NK-92 (cell line): Measurements from ENCODE around the gene NOTO.
"Not testable (repeated sequence)": the region's sequence is repeated elsewhere in the genome, so short reads cannot be mapped to it uniquely, and the experiment has no call there.

Experiments used
- DNase-seq: peaks from one replicate; lab custom pipeline; 2025; ENCODE audit not compliant: unreplicated experiment; lab: John Stamatoyannopoulos, UW

The NOTO gene

DNA sequence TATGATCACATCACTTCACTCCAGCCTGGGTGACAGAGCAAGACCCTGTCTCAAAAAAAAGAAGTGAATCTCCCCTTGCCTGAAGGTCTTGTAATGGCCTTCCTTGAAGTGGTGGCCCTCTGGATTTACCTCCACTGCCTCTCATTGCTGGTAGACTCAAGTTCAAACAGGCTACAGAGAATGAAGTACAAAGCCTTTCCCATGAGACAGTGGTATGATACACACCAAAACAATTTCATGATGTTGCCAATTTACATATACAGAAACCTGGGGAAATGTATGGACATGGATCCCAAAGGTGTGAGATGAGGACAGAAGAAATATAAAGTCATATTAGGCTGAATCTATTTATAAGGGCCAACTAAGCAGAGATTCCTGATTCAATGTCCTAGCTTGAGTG is 4.8 kb upstream of the NOTO start:
- DNase-seq: no peak

DNA sequence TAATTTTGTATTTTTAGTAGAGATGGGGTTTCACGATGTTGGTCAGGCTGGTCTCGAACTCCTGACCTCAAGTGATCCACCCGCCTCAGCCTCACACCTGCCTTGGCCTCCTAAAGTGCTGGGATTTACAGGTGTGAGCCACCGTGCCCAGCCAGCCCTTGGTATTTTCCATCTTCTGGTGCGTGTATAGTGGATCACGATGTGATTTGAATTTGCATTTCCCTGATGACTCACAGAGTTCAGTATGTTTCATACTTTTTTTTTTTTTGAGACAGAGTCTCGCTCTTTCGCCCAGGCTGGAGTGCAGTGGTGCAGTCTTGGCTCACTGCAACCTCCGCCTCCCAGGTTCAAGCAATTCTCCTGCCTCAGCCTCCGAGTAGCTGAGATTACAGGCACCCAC is 2.1 kb upstream of the NOTO start:
- not testable (repeated sequence) for DNase-seq

DNA sequence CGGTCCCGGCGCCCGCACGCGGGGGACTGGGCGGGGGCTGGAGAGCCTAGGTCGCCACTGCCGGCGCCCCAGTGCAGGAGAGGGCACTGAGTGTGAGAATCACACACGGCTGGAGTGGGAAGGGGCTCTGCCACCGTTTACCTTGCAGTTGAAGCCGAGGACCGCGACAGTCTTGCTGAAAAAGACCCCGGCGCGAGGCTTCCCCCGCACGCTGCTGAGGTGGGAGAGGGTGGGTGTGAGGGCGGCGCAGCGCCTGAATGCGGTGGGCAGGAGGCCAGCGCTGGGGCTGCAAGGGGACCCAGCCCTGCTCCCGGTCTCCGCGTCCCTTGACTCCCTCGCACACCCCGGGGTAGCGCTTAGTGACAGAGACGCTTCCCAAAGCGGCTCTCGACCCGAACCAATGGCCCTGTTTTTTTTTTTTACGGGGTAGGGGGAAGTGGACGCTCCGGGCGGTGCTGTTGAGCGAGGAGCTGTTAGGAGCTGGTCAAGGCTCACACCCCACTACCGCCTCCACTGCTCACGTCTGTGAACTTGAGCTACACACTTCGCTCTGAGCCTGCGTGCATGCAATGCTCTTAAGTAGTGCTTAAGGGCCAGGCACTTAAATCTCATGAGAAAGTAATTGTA is 794 bp downstream of the NOTO start:
- DNase-seq: no peak

DNA sequence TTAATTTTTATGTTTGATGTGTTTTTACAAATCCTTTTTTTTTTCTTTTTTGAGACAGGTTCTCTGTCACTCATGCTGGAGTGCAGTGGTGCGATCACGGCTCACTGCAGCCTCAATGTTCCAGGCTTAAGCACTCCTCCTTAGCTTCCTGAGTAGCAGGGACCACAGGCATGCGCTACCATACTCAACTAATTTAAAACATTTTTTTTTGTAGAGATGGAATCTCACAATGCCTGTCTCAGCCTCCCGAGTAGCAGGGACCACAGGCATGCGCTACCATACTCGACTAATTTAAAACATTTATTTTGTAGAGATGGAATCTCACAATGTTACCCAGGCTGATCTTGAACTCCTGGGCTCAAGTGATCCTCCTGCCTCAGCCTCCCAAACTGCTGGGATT is 3.2 kb downstream of the NOTO start:
- no peak for DNase-seq

DNA sequence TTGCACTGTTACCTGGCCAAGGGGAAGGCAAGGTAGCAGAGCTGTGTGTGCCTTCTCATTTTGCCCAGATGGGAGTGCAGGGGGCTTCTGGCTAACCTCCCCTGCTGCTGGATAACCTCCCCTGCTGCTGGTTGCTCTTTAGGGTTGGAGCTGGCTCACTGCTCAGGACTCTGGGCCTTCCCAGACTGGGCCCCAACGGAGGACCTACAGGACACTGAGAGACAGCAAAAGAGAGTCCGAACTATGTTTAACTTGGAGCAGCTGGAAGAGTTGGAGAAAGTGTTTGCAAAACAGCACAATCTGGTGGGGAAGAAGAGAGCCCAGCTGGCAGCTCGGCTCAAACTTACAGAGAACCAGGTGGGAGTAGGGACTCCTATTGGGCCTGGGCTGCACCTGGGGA is 5.9 kb downstream of the NOTO start:
- no peak for DNase-seq

DNA sequence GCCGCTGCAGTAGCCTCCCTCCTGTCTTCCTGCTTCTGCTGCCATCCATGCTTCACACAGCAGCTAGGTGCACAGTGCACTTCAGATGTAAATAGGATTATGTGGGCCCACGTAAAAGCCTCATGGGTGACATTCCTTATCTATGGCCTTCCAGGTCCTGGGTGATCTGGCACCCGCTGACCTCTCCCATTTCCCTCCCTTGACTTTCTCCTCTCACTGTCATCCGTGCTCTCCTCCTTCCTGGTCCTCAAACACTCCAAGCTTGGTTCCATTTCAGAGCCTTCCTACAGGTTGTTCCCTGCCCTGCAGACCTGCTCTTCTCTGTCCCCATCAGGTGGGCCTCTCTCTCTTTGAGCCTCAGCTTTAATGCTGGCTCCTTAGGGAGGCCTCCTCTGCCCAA is 7.6 kb downstream of the NOTO start:
- DNase-seq: no peak

DNA sequence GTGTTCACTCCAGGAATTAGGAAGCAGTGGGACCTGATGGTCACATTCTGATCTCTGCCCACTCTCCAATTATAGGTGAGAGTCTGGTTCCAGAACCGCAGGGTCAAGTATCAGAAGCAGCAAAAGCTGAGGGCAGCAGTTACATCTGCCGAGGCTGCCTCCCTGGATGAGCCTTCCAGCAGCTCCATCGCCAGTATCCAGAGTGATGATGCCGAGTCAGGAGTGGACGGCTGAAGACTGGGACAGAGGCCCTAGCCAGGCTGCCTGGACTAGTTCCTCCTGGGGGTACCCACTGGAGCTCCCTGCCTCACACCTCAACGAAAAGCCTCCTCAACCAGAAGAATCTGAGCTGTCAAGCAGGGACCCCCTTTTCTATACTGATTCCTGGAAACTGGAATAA is 8.3 kb downstream of the NOTO start:
- DNase-seq: no peak

DNA sequence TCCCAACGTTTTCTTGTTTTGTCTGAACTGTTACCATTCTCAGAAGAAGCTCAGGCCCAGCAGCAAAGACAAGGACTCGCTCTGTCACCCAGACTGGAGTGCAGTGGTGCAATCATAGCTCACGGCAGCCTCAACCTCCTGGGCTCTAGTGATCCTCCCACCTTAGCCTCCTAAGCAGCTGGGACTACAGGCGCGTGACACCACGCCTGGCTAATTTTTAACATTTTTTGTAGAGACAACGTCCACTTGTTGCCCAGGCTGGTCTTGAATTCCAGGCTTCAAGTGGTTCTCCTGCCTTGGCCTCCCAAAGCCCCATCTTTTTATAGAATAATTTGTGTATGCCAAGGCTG is 9.7 kb downstream of the NOTO start:
- no peak for DNase-seq

DNA sequence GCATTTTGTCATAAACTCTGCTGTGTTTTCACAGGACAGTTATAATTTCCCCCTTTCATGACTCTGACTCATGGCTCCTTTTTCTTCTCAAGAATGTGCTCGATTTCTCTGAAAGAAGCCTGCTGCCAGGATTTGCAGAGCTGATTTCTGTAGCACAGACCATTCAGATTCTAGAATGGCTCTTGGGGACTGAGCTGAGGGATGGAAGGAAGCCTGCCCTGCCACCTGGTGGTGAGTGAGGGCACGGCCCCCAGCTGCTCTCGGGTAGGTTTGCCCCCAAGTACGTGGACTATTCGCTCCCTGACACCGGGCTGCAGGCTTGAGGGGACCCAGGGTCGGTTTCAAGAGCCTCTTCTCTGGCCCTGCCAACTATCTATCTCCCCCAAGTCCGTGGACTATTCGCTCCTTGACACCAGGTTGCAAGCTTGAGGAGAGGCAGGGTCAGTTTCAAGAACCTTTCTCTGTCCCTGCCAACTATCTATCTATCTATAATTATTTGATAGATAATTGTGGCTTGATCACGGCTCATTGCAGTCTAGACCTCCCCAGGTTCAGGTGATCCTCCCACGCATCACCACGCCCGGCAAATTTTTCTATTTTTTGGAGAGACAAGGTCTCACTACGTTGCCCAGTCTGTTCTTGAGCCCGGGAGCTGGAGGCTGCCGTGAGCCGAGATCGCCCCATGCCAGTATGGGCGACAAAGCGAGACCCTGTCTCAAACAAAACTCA is 10.2 kb downstream of the NOTO start:
- peak; percentile 8 for DNase-seq

DNA sequence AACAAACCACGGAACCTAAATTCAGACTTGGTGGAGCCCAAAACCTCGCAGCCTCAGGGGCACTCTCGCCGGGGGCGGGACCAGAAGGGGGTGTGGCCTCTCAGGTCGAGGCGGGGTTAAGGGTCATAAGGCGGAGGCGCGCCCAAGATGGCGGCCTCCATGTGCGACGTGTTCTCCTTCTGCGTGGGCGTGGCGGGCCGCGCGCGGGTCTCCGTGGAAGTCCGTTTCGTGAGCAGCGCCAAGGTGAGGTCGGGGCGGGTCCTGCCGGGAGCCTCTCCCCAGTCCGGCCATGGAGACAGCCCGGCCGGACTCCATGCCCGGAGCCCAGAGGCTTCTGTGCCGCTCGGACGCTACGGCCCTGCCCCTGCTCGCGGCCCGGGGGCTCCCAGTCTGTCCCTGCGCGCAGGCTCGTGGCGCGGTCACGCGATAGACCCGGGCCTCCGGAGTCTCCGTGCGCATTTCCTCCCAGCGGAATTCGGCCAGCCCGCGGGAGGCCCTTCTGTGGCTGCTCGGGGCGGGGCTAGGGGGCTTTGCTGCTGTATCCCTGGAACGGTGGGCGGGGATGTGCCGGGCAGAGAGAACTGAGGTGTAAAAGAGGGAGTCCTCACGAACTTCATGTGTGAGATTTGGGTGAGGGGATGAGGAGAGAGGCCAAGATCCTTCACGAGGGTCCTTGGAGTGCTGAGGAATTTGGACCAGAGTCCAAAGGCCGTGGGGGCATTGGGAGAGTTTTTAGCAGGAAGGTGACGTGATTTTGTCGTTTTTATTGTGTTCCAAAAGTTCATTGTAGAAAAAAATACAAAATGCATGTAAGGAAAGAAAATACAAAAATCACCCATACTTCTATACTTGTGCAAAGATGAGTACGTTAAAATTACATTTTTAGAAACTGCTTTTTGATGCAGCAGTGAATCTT is 12.0 kb downstream of the NOTO start, which contains the start of gene SMYD5:
Gene SMYD5, plus strand, starts transcription at position 126 of the 916 bp plus-strand sequence. Its CDS starts 22 bp downstream, at position 148.
- DNase-seq: peak; percentile 20

DNA sequence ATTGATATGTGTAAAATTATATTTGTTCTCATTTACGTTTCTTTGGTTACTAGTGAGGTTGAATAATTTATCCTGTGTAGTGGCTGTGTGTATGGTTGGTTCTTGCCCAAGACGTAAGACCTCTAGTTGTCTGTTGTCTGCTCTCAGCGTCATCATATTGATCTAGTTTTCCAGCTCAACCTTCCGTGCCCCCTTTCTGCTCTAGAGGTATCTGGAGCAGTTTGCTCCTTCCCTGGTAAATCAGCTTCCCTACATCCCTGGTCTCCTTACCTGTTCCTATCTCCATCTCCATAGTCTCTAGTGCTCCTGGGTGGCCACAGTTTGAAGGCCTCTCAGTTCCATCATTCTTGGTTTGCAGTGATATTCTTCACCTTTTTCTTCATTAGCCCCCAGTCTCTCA is 12.9 kb downstream of the NOTO start:
- DNase-seq: no peak

DNA sequence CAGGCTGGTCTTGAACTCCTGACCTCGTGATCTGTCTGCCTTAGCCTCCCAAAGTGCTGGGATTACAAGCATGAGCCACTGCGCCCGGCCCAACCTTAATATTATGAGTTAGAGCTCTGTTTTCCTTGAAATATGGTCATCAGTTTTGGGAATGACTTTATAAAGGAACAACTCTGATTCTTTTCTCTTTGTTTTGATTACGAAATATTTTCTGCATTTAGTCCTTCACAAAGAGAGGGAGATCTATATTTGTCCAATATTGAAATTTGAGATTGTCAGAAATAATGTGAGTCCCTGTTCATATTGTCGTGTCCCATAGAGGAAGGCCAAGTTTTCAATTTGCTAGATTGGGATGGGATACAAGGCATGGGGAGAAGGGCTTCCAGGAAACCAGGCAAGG is 14.8 kb downstream of the NOTO start:
- DNase-seq: no peak

DNA sequence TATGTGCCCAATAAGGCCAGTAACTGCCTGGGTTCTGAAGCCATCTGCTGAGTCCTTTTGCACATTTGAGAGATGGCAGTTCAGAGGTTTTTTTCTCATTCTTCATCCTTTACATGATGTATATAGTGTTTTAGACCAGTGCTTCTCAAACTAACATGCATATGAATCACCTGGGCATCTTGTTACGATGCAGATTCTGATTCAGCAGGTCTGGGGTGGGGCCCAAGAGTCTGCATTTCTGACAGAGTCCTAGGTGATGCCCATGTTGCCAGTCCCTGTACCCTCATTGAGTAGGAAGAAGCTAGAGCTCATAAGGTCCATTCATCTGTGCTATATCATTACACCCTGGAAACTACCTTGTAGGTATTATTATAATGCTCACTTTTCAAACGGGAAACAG is 15.5 kb downstream of the NOTO start:
- no peak for DNase-seq

DNA sequence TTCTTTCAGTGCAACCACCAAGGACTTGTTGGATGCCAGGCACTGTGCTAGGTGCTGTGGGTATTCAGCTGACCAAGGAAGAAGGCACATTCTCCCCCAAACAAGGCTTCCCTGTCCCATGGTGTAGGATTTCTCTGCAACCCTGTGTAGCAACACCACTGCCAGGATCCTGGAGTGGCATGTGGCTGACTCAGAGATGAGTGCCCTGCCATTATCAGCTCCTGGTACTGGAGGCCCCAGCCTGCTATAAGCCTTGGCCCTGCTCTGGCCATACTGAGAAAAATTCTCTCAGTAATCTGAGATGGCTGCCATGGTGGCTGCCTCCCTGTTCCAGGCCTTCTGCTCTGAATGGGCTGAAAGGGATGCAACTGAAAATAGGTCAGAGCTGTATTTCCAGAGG is 15.9 kb downstream of the NOTO start:
- DNase-seq: no peak

DNA sequence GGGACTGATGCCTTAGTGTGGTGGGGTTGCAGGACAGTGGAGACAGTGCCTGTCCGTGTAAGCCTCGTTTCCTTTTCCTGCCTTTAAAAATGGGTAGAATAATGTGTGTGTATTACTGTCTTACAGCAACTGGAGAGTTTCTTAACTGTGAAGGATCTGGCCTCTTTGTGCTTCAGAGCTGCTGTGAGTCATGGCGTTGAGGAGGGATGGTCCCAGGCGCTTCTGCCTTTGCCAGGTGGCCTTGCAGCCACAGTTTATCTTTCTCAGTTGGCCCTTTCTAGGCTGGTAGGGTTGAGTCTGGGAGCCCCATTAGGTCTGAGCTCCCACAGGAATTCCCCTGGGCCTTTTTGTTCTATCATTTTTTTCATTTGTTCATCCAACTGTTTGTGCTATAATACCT is 21.4 kb downstream of the NOTO start:
- no peak for DNase-seq

DNA sequence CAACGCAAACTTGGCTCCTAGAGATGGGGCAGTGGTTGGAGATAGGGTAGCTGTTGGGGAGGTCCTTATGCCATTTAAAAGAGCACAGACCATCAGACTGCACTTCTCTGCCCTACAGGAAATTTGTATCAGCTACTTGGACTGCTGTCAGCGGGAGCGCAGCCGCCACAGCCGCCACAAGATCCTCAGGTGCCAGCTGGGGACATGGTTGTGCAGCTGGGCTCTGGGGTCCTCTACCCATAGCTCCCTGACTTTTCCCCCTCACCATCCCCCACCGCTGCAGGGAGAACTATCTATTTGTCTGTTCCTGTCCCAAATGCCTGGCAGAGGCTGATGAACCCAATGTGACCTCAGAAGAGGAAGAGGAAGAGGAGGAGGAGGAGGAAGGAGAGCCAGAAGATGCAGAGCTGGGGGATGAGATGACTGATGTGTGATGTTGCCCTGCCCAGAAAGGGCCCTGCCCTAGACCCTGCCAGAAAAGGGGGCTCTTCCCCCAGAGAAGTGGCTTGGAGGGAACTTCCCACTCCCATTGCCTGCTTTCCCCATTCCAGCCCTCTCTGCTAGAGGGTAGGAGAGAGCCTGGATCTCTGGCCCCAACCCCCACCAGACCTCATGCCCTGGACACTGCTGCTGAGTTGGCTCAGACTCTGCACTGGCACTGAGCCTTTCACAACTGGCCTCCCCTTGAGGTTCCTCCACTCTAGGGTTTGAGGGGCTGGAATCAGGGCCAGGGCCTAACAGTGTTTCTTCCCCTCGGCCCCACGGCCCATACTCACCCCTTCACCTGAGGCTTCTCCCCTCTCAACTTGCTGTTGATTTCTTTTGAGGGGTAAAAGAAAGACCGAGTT is 23.4 kb downstream of the NOTO start:
- no peak for DNase-seq

DNA sequence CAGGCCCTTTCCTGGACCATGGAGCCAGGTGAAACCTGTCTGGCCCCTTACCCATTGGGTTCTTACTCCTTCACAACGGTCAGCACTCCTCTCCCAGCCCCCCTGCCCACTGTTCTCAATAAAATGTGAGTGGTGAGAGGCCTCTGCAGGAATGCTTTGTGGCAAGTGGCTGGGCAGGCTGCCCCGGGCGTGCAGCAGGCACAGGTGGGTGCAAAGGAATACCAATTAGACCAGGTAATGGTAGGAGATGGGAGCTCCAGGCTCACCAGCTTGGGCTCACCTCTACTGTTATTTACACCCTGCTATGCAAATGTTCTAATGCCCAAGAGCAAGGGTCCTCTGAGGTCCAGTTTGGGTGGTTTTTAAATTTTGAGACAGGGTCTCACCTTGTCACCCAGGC is 24.7 kb downstream of the NOTO start:
- DNase-seq: no peak

DNA sequence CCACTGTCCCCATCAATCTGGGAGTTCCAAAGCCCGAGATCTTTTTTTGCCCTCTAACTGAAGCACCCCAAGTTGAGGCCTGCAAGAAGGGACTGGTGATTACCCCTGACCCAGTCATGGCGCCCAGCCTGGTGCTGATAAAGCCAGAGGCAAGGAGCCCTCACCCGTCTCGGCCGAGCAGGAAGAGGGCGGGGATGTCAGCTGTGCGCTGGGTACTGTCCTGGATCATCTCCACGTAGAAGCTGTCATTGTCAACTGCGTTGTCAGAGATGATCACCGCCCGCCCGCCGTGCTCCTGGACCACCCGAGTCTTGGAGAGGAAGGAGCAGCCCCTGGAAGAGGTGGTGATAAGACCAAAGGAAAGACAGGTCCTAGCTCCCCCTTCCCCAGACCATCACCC is 26.3 kb downstream of the NOTO start:
- DNase-seq: no peak

DNA sequence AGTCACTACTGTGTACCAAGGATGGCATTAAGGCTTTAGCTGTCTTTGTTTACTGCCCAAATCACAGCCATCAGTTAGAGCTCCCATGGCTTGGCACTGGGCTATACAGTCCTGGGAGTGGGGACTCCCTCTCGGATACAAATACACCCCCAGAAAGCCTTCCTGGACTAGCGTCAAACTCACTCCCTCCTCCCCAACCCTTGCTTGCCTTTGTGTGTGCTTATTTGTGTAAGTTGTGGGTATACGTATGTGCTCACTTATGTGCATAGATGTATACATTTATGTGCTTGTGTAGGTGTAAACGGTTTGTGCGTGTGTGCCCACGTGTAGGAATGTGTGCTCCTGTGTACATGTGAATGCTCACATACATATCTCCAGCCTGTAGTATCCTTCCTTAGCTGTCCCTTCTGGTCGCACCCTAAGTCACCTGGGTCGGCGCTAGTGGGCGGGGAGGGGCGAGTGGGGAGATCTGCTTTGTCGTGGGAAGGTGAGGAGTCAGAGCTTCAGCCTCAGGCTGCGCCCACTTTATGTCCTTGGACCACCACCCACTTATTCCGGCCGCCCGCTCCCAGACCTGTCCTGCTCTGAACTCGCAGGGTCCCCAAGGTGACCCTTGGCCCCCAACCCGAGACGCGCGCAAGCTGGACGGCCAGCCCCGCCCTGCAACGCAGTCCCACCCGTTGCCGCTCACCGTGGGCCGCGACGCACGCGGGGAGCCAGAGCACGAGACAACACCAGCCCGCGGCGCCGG is 30.2 kb downstream of the NOTO start:
- no peak for DNase-seq

DNA sequence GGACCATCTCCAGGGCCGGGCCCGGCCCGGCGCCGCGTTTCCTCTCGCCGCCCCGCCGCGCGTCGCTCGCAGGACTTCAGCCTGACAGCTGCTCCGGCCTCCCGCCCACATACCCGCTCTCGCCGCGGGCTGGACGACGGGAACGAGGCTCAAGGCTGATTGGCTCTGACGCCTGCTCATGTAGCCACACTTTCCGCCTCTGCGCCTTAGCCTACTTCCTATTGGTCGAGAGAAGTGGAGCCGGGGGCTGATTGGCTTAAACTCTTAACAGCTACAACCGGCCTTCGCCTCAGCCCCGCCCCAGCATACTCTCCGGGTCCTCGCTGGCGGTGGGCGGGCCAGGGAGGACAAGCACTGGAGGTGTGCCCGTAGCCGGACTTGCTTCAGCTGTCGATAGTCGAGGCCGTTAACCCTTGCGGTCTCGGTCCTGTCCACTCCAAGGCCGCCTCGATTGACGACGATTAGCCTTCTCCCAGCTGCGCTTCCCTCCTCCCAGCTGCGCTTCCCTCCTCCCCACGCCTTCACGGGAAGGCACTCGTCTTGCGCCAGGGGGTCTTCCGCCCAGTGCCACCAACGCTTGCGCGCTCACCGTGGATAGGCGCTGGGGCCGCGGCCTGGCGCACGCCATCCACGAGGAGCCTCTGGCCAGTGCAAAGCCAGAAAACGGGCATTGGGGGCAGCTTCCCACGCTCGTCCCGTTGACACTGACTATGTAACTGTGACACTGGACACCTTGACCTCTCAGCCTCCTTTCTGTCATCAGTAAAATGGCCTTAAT is 31.0 kb downstream of the NOTO start, which contains the start of gene PRADC1:
Gene PRADC1, minus strand, starts transcription at position 86 of the 778 bp plus-strand sequence. Its CDS starts 79 bp downstream, at position 7.
- DNase-seq: peak; percentile 76
